Adipose tissue (tissue), 3 donors: Measurements from ENCODE around the gene POLL. TPM values are rescaled to one million over a fixed set of nuclear protein-coding genes. Genes with fewer than 3 reads are reported as not detected.
"Not testable (repeated sequence)": the region's sequence is repeated elsewhere in the genome, so short reads cannot be mapped to it uniquely, and the experiment has no call there.

ENCODE experiments used
- H3K27ac ChIP-seq: one replicate; pipeline ENCODE4 v1.5.1; 2013; ENCODE audit warnings: low read depth, low read length
- WGBS, 3 donors: extraction: QIAGEN DNeasy Blood & Tissue Kit; methylation state at CpG; one replicate each; pipeline ENCODE4 v1.1.7; 2013; 5-methylcytosine and 5-hydroxymethylcytosine counted together
- polyA plus RNA-seq, 3 donors: library from polyadenylated mRNA; stranded (reverse); fragments of 200-250 nt; gene quantifications; one replicate each; pipeline ENCODE4 v1.2.3, GENCODE V29; 2013
- donor health status: healthy with polysubstance abuse.
- donor health status: Bipolar disorder and iron deficiency.
- donor health status: healthy.

The POLL gene
- polyA plus RNA-seq: 10 to 100 TPM; 18.2 to 32.2 (median 20.9) TPM

GRCh38 chr10:101587725-101588653 lies at the start of gene POLL, which contains the start of gene DPCD:
Gene POLL (minus strand): TSS chr10:101588257. CDS start chr10:101587360, 897 bp downstream.
Gene DPCD (plus strand): TSS chr10:101588321. CDS start chr10:101588337, 16 bp downstream.
- WGBS, 3 donors: 1% methylated on average over 49 to 50 of the region's 50 CpGs
- H3K27ac ChIP-seq: peak within 1 kb of the TSS; percentile 68

GRCh38 chr10:101633510-101633909 lies 45.5 kb upstream of the POLL start:
- 88 to 100% (median 96%) methylated on average over 4 of the region's 4 CpGs for WGBS, 3 donors
- not testable (repeated sequence) for H3K27ac ChIP-seq

- no peak overlapping the region for H3K27ac ChIP-seq
- 77 to 92% (median 86%) methylated on average over 8 of the region's 8 CpGs for WGBS, 3 donors
Observed at GRCh38 chr10:101631821-101632475, 43.9 kb upstream of the POLL start.

GRCh38 chr10:101630633-101630920 lies 42.5 kb upstream of the POLL start:
- H3K27ac ChIP-seq: no peak overlapping the region
- WGBS, 3 donors: 93 to 100% (median 100%) methylated on average over 1 of the region's 1 CpG

- WGBS, 3 donors: 87 to 91% (median 88%) methylated on average over 13 of the region's 13 CpGs
- no peak overlapping the region for H3K27ac ChIP-seq
Observed at GRCh38 chr10:101629837-101630632, 42.0 kb upstream of the POLL start.

GRCh38 chr10:101625821-101626412 lies 37.9 kb upstream of the POLL start:
- no peak overlapping the region for H3K27ac ChIP-seq
- 58 to 81% (median 75%) methylated on average over 1 of the region's 1 CpG for WGBS, 3 donors

- 71 to 93% (median 75%) methylated on average over 4 of the region's 4 CpGs for WGBS, 3 donors
- H3K27ac ChIP-seq: no peak overlapping the region
Observed at GRCh38 chr10:101624526-101625102, 36.6 kb upstream of the POLL start.

- WGBS, 3 donors: 72 to 94% (median 73%) methylated on average over 1 of the region's 1 CpG
- H3K27ac ChIP-seq: no peak overlapping the region
Observed at GRCh38 chr10:101623528-101623927, 35.5 kb upstream of the POLL start.

GRCh38 chr10:101619983-101620382 lies 31.9 kb upstream of the POLL start:
- no peak overlapping the region for H3K27ac ChIP-seq
- WGBS, 3 donors: 98% methylated on average over 6 of the region's 6 CpGs

- 90 to 98% (median 90%) methylated on average over 2 of the region's 2 CpGs for WGBS, 3 donors
- H3K27ac ChIP-seq: no peak overlapping the region
Observed at GRCh38 chr10:101618871-101619270, 30.8 kb upstream of the POLL start.

- 83 to 88% (median 86%) methylated on average over 4 of the region's 4 CpGs for WGBS, 3 donors
- no peak overlapping the region for H3K27ac ChIP-seq
Observed at GRCh38 chr10:101617824-101618568, 29.9 kb upstream of the POLL start.

GRCh38 chr10:101617102-101617823 lies 29.2 kb upstream of the POLL start:
- 76 to 90% (median 79%) methylated on average over 8 of the region's 8 CpGs for WGBS, 3 donors
- H3K27ac ChIP-seq: no peak overlapping the region

- 74 to 92% (median 88%) methylated on average over 9 of the region's 9 CpGs for WGBS, 3 donors
- no peak overlapping the region for H3K27ac ChIP-seq
Observed at GRCh38 chr10:101616415-101617101, 28.5 kb upstream of the POLL start.

GRCh38 chr10:101615525-101616116 lies 27.6 kb upstream of the POLL start:
- WGBS, 3 donors: 90 to 95% (median 92%) methylated on average over 5 of the region's 5 CpGs
- H3K27ac ChIP-seq: no peak overlapping the region

- no peak overlapping the region for H3K27ac ChIP-seq
- WGBS, 3 donors: 74 to 82% (median 74%) methylated on average over 13 of the region's 13 CpGs
Observed at GRCh38 chr10:101614663-101615524, 26.8 kb upstream of the POLL start.
